Hippocampal formation (tissue), 2 donors: ENCODE results near the gene CEP250.
A peak's percentile ranks its signal among the peaks of the same experiment; 100 is the strongest.
"Not testable (repeated sequence)": the region's sequence is repeated elsewhere in the genome, so short reads cannot be mapped to it uniquely, and the experiment has no call there.

Experiments
- DNase-seq, 2 donors: peaks; one replicate each; lab custom pipeline; 2025; lab: John Stamatoyannopoulos, UW

Gene CEP250

DNA sequence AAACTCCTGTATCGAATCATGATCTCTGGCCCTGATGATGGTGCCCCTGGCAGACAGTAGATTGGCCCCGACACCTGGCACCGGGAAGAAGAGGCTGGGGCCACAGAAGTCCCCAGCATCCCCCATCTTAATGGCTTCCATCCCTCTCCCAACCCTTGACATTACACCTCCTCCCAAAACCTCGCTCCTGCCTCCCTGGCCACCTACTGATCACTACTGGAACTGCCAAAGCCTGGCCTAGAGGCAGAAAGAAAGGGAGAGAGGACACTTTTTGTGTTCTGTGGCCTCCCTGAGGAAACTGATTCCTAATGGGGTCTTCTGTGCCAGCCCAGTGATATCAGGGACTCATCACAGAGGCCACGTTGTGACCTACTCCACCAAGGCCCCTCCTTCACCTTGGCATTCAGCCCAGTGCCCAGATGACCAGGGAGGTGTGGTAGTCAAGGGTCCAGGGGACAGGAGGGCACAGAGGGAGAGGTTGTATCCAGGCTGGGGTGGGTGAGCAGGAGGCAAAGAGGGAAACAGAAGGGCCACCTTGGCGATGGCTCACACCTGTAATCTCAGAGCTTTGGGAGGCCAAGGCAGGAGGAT, 68.0 kb downstream of the CEP250 start:
- DNase-seq: no peak

DNA sequence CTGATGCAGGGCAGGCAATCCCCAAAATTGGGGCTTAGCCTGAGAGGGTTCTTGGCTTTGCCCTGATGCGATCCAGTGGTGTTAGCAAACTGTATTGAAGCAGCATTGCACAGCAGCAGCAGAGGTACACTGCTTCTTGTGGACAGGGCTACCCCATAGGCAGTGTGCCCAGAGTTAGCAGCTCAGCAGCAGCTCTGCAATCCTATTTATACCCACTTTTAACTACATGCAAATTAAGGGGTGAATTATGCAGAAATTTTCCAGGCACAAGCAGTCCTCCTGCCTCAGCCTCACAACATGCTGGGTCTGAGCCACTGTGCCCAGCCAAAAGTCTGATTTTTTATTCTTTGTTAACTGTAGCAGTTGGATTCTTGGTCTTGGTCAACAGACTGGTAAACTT, 70.2 kb downstream of the CEP250 start:
- no peak for DNase-seq

DNA sequence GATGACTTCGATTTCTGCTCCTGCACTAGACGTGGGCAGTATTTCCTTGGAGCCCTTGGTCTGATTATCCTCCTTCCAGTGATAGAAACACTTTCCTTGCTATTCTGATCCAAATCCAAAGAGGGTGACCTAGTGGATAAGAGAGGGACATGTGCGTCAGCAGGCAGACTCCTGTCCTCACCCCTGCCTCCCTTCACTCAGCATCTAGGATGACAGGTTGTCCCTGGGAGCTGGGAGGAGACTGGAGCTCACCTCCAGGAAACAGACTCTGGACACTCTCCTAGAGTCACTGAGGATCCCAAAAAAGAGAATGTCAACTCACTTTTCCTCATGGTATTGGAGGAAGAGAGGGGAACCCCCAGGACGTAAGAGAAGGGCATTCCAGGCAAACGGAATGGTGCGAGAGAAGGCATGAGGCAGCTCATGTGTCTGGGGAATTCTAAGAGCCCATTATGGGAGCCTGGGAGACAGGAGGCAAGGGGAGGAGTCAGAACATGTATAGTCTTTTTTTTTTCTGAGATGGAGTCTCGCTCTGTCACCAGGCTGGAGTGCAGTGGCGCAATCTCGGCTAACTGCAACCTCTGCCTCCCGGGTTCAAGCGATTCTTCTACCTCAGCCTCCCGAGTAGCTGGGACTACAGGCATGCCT, 71.8 kb downstream of the CEP250 start:
- no peak for DNase-seq

DNA sequence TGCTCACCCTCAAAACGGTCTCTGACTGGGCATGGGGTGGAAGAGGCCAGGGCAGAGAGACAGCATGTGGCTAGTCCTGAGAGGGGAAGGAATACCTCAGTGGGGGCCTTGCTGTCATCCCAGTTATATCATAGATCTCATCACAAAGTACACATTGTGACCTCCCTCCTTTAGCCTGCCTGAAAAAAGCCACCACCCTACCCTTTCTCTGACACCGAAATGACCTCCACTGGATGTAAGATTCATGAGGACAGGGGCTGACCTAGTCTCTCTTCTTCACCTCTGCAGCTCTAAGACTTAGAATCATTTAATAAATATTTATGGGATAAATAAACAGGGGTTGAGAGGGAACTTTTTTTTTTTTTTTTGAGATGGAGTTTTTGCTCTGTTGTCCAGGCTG, 74.2 kb downstream of the CEP250 start, which contains the start of gene C20orf173:
Gene C20orf173 (minus strand): TSS at position 101 of the 400 bp plus-strand sequence. CDS start 279 bp downstream, outside the sequence.
- no peak for DNase-seq

DNA sequence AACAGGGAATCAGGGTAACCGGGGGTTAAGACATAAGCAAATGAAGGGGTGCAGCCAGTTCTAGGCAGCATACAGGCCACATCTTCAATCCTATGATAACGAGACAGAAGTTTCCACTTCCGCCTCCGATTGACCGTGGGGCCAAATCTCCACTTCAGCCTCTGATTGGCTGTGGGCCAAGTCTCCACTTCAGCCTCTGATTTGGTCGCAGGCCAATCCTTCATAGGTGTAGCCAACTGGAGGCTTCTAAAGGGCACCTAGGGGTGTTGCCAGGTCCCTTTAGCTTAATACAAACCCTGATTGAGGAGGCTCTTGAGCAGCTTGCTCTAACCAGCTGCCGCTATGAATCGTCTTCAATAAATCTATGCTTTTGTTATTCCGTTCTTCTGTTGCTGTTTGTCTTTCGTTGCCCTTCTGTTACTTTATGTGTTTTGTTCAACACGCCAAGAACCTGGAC, 84.4 kb downstream of the CEP250 start:
- DNase-seq: no peak

DNA sequence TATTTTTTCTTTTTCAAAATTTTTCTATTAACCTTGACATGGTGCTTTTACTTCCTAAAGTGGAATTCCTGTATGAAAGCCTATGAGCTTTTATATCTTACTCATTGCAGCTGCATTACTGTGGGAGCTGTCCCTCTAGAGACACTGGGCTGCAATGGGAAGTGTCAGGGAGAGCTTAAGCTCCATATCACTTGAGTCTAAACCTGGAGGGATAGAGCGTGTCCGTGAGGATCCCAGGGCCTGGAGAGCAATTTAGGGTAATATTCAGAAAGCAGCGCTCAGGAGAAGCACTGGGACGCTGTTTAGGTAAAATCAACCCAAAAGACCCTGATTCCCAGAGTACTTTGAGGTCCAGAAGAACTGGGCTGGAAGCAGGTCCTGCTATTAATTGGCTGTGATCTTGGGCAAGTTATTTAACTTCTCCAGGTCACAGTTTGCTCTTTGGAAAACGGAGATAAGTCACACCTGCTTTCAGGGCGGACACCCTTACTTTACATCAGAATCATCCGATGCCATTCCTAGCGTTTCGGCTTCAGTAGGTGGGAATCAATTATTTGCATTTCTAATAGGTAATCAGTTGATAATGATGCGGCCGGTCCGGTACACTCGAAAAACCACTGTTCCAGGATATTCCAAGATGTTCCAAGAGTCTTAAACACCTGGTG, 85.9 kb downstream of the CEP250 start:
- no peak for DNase-seq

DNA sequence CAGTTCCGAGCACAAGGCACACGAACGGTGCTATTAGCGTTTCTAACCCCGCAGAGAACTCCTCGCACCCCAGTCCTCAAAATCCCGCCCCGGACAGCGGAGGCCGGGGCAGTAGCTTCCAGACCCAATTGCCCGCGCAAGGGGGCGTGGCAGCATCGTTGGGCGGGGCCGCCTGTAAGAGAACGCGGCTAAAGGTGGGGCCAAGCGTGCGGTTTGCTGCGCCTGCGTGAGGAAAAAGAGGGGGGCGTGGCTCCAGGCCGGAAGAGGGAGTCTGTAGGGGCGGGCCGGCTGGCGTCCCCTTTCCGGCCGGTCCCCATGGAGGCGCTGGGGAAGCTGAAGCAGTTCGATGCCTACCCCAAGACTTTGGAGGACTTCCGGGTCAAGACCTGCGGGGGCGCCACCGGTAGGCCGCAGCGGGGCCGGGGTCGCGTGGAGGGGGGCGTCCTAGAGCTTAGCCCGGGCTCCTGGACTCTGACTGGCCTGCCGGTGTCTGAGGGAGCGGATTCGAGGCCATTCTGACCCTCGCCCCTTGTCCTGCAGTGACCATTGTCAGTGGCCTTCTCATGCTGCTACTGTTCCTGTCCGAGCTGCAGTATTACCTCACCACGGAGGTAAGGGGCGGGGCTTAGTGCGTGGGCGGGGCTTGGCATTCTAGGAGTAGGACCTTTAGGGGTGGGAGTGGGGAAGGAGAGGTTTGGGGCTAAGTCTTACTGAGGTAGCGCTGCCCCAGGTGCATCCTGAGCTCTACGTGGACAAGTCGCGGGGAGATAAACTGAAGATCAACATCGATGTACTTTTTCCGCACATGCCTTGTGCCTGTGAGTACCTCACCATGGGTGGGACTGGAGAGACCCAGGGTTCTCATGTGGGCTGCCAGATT, 86.6 kb downstream of the CEP250 start, which contains the start of gene ERGIC3:
Gene ERGIC3 (plus strand): TSS at position 296 of the 880 bp plus-strand sequence. CDS start 20 bp downstream, at position 316.
- DNase-seq: peak; percentile 89 to 92

DNA sequence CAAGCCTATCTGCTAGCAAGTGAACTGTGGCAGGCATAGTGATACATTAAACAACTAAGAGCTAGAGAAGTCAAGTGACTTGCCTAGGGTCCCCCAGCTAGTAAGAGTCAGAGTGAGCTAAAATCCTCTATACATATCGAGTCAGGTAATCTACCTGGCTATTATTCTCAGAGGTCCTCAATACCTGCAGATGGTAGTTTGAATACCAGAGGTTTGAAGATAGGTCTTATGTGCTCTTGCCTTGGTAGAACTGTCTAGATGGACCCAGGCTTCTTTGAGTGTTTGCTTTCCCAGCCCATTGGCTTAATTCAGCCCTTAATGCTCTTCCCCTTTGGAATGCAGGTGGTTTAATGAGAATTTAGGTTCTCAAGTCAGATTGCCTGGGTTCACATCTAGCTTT, 87.6 kb downstream of the CEP250 start:
- no peak for DNase-seq

DNA sequence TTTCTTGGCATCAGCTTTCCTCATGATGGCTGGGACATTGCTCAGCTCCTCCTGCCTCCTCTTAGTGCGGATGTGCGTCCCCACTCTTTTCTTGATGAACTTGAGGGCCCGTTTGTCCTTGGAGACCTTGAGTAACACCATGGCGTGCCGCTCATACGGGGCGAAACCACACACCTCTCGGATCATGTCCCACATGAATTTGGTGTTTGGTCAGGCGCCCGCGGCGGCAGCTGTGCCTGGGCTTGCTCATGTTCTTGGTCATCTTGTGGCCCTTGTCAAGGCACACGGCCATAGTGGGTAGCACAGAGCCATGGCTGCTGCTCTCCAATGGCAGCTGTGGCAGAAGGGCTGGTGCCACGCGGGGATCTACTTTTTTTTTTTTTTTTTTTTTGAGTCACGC, 89.0 kb downstream of the CEP250 start:
- DNase-seq: no peak

DNA sequence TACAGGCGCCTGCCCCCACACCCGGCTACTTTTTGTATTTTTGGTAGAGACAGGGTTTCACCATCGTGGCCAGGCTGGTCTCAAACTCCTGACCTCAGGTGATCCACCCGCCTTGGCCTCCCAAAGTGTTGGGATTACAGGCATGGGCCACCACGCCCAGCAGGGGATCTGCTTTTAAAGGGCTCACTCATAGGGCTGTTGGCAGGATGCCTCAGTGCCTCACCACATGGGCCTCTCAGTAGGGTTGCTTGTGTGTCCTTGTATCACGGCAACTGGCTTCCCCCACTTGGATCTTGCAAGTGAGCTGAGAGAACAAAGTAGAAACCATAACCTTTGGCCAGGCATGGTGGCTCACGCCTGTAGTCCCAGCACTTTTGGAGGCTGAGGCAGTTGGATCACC, 89.5 kb downstream of the CEP250 start:
- DNase-seq: not testable (repeated sequence)

DNA sequence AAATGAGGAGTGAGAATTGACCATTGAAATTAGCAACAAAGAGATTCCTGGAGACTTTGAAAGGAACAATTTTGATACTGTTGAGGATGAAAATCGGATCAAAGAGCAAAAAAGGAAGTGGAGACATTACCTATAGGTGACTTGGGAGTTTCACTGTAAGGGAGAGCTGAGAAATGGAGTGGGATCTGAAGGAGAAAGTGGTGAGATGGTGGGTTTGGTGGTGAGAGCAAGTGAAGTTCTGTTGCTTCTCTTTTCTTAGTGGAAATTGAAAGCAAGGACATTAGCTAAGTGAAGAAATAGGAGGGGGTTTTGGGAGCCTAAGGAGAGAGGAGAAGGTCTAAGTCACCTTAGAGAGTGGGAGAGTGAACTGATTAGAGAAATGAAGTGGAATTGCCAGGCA, 90.7 kb downstream of the CEP250 start:
- DNase-seq: no peak

DNA sequence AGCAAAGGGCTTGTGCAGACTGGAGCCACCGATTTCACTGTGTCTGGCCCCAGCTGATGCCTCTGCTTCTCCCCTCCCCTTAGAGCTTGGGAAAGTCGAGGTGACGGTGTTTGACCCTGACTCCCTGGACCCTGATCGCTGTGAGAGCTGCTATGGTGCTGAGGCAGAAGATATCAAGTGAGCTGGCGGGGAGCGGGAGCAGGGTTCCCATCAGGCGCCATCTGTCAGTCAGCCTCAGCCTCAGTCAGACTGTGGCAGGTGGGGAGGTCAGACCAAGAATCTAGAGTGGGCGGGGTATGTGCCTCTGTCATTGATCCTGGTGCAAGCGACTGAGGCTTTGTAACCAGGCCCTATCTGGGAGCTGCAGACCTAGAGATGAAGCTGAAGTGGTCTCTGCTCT, 91.9 kb downstream of the CEP250 start:
- DNase-seq: no peak

DNA sequence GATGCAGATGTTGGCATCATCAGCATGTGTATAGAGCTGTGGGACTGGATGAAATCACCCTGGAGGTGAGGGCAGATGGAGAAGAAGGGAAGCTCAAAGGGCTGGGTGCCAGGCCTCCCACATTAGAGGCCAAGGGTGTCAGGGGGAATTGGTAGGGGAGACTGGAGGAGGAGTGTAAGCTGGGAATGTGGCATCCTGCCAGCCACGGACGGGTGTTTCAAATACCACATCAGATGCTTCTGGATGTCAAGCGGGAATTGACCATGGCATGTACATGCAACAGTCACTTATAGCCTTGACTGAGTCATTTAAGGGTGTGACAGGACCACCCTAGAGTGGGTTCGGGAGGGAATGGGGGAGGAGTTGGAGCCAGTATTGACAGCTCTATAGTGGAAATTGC, 96.1 kb downstream of the CEP250 start:
- DNase-seq: no peak

DNA sequence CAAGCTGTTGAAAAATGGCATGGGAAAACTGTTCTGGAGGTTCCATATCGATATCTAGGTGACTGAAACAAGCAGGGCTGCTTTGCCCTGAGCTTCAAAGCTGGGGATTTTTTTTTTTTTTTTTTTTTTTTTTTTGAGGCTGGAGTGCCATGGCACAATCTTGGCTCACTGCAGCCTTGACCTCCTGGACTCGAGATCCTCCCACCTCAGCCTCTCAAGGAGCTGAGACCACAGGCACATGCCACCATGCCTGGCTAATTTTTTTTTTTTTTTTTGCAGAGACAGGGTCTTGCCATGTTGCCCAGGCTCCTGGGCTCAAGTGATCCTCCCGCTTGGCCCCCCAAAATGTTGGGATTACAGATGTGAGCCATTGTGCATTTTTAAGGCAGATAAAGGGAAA, 97.5 kb downstream of the CEP250 start:
- DNase-seq: no peak

DNA sequence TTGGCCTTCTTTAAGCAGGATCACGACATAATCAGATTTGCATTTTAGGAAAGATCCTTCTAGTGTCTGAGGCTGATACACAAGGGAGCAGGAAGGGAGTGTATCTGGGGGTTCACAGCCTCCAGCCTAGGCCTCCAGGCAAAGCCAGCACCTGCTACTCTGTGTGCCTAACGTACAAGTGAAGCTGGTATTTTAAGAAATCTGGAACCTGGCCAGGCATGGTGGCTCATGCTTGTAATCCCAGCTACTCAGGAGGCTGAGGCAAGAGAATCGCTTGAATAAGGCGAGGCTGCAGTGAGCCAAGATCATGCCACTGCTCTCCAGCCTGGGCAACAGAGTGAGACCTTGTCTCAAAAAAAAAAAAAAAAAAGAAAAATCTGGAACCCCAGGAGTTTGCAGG, 100.1 kb downstream of the CEP250 start:
- not testable (repeated sequence) for DNase-seq

DNA sequence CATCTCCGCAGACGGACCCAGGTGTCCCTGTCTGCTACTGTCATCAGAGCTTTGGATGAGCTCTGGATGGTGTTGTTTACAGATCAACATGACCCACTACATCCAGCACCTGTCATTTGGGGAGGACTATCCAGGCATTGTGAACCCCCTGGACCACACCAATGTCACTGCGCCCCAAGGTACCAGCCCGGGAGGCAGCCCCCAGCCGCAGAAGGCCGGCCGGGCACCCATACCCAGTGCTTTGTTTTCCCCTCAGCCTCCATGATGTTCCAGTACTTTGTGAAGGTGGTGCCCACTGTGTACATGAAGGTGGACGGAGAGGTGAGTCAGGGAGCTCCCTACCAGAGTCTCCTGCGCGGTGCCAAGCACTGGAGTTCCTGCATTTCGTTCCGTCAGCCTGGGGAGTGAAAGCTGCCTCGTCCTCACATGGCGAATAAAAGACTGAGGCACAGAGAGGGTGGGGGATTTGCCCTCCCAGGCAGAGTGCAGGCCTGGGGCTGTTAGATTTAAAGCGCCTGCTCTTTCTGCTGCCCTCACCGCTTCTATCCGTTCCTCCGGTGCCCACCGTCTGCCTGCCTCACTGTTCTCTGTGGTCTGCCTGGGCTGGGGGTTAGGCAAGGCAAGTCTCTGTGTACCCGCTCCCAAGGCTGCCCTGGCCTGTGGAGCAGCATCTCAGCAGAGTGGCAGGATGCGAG, 100.7 kb downstream of the CEP250 start:
- DNase-seq: no peak

DNA sequence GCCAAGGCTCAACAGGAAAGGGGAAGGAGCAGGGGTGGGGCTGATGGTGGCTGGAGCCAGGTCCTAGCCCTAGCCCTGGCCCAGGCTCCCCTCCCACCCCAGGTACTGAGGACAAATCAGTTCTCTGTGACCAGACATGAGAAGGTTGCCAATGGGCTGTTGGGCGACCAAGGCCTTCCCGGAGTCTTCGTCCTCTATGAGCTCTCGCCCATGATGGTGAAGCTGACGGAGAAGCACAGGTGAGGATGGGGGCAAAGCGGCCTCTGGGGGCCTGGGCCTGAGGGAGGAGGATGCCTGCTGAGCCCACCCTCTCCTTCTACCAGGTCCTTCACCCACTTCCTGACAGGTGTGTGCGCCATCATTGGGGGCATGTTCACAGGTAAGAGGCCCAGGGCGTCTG, 101.5 kb downstream of the CEP250 start:
- DNase-seq: no peak

DNA sequence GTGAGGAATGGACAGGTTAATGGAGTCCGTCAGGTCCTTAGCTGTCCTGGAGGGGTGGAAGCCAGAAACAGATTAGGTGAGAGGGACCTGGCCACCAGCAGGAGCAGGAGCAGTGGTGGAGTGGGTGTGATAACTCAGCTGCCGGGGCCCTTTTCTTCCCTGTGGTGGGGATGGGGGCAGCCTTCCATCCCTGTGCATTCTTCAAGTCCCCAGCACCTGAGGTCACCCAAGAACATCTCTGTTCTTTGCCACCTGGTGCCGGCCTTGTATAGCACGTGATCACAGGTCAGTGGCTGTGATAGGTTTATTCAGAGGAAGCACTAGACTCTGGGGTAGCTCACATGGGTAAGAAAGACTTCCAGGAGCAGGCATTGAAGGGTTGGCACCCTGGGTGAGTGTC, 103.1 kb downstream of the CEP250 start:
- DNase-seq: no peak

DNA sequence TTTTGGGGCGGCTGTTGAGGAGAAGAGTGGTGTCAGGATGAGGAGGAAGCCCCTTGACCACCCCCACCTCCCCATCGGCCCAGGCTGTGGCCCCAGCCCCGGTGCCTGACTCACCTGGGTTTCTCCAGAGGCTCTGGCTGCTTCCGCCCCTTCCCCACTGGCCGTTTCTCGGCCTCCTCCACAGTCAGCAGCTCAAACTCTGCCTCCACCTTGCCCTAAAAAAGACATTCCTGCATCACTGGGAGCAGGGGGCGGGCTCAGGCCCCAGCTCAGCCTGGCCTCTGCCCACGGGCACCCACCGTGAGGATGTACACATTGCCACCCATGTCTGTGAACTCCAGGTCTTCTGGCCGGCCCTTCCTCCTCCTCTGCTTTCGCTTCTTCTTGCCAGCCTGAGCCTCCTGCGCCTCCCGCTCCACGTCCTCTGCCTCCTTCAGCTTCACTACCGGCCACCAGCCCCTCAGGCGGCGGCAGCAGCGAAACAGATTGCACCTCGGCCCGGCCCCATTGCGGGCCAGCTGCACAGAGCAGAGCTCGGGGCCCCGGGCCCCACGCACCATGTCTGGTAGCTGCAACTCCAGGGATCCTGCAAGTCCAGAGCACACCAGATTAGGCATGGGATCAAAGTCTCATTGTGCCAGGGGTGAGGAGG, 103.8 kb downstream of the CEP250 start:
- DNase-seq: no peak

DNA sequence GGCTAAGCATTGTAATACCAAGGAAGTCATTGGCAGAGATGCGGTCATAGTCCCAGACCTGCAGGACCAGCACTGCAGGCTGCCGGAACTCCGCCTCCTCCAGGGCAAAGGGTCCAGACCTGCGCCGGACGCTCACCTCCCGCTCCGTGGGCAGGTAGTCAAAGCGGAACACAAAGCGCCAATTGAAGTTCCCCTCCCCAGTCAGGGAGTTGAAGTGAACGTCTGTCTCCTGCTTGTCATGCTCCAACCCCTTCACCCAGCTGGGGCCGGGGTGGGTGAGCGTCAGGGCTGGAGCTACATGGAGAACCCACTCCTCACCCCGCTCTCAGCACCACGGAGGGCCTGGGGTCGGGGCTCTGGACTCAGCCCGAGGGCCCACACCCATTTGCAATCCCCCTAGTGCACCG, 104.7 kb downstream of the CEP250 start:
- DNase-seq: no peak

DNA sequence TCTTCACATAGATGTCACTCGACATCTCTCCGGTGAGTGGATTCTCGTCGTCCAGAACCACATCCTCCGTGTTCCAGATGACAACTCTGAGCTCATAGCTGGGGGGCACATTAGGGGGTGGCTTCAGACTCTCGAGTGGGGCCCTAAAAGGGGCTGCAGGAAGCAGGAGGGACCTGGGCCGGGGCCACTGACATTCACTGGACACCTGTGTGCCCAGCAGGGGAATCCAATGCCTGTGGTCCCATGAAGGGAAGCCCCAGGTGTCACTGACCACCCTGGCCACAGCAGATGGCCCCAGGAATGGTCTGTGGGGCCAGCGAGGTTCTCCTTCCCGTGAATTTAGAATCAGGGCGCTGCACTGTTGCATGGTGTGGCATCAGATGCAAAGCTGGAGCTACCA, 105.1 kb downstream of the CEP250 start:
- DNase-seq: no peak
